GM19372 (cell line): ENCODE data around the gene ERCC5.

Experiments used
- ATAC-seq: cut with Tn5 transposase; IDR thresholded peaks from one replicate; pipeline ENCODE4 v1.9.1; 2021; ENCODE audit warnings: mild to moderate bottlenecking, low read depth, moderate library complexity; ENCODE audit not compliant: unreplicated experiment

Gene ERCC5

DNA sequence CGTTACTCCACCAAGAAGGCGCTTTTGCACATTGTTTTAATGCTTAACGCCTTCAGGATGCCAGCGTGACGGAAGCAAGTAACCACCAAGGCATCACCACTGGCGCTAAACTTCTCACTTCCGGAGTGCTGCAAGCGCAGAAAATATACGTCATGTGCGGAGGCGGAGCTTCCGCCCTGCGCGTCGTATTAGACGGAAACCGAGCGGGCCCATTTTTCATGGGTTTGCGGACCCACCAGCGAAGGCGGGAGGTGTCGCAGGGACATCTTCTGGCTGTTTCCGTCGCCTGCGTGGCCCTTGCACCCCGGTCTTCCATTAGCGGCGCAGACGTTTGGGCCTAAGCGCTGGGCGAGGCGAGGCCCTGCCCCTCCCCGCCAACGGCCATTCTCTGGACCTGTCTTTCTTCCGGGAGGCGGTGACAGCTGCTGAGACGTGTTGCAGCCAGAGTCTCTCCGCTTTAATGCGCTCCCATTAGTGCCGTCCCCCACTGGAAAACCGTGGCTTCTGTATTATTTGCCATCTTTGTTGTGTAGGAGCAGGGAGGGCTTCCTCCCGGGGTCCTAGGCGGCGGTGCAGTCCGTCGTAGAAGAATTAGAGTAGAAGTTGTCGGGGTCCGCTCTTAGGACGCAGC is at the start of gene ERCC5:
TSS of gene ERCC5 (plus strand) at position 403 of the 631 bp plus-strand sequence. CDS start 235 bp downstream, outside the sequence.
- peak; percentile 75 for ATAC-seq

DNA sequence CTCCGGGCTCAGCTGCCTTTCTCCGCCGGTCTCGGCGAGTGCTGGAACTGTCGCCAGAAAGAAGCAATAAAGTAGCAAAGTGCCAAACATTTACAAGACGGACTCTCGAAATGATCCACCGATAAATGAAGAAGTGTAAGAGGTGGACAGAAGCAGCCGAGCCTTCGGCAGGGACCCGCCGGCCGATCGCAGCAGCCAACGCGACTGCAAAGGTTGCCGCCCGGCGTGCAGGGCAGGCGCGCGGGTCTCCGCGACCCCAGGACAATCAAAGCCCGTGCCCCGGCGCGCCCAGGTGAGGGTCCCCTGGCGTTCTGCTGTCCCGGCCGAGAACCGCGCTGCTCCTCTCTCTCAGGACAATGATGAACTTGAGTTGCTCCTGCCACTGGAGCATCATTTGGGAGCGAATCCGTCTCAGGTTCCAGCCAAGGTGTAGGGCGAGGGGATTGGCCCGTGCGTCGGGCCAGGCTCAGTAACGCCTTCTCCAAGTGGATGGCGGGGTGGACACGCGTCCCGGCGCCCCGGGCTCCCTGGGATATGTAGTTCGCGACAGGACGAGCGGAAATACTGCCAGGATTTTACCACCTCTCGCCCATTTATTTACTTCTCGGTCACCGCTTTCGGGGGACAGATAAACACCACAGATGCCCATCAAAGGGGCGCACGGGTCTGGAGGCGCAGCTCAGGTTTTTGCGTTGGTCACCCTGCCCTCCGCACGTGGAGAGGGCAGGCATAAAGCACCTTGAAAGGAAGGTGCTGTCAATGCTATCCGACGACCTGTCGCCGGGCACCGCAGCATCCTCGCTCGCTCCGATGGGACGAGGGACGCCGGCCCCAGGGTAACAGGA is 47.0 kb upstream of the ERCC5 start, which contains the start of the genes BIVM and POGLUT2:
TSS of gene BIVM (plus strand) at position 539 of the 845 bp plus-strand sequence. CDS start 8,149 bp downstream, outside the sequence.
TSS of gene POGLUT2 (minus strand) at position 396 of the 845 bp plus-strand sequence. CDS start at position 90, 306 bp downstream.
- peak; percentile 70 for ATAC-seq

DNA sequence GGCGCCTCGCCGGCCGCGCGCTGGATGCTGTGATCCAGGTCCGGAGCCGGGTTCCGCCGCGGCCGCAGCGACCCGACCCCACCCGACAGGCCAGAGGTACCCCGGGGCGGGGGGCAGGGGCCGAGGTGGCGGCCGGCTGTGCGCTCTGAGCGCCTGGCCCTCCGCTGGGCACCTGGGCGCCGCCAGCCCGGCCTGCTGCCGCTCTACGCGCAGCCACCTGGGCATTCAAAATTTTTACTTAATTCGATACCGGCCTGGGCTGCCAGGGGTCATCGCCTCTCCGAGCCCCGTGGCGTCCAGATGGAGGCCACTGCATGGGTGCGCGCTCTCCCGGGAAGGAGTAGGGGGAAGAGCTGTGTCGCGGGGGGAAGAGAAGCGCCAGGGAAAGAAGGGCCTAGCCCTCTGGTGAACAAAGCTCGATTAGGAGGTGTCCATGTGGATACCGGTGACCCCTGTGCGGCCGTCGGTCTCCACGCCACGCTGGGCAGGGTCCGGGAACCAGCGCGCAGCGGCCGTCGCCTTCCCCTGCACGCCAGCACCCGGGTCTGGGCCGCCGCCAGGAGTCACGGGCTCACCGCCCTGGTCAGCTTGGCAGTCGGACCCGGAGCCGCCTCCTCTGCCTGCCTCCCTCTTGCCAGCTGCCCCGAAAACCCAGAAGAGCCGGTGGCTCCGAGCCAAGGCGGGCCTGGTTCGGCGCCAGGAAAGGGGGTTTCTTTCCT is 46.2 kb upstream of the ERCC5 start:
- ATAC-seq: peak; percentile 3

DNA sequence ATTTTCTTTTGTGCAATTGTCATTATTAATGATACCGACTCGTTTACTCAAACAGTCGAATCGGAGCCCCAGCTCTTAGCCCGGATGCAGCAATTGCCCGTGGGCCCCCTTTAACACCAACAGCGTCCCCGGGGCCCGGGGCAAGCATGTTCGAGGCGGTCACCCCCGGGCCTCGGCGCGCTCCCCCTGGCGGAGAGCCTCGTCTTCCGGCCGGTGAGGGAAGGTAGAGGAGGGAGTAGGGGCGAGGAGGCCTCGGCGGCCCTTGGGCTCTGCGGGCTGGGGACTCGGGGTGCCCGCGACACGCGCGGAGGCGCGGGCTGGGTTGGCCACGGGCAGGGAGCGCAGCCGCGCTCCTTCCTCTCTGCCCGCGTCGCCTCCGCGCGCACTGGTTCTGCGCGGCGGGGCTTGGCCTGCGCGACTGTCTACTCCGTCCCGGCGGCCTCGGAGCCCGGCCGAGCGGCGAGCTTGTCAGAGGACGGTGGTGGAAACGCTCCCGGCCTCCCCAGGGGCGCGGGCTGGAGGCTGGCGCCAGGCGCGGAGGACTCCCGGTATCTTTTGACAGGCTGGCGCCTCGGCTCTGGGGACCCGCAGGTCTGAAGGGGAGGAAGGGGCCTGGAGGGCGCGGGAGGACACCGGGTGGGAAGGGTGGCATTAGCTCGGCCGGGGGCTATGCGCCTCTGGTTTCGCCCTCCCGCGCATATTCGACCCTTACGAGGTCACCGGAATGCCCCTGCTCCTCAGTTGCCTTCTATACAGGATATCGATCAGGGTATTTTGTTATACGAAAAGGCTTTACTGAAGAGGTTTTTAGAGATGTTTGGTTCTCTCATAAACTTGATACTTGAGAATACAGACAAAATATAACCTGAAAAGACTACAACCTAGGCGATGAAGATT is 45.4 kb upstream of the ERCC5 start:
- peak; percentile 63 for ATAC-seq

DNA sequence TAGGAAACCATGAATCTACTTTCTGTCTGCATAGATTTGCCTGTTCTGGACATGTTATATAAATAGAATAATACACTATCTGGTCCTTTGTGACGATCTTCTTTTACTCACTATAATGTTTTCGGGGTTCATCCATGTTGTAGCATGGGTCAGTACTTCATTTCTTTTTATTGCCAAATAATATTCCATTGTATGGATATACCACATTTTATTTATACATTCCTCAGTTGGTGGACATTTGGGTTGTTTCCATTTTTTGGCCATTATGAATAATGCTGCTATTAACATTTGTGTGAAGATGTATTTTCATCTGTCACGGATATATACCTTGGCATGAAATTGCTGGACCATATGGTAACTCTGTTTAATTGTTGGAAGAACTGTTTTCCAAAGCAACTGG is 40.2 kb upstream of the ERCC5 start:
- ATAC-seq: no peak

DNA sequence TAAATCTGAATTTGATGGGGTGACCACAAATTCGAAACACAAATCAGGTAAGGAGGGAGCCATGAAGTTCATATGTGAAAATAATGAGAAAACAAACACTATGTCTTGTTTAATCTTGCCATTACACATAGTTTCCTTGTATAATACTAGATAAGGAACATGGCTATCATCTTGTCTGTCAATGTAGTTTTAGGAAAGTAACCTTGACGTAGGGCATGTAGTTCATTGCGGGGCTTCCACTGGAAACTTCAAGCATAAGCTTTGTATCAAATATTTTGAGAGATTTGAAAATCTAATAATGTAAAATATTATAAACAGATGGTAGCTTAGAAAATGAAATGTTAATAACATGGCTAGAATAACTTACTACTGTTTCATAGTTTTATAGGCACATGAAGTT is 38.1 kb upstream of the ERCC5 start:
- ATAC-seq: no peak

DNA sequence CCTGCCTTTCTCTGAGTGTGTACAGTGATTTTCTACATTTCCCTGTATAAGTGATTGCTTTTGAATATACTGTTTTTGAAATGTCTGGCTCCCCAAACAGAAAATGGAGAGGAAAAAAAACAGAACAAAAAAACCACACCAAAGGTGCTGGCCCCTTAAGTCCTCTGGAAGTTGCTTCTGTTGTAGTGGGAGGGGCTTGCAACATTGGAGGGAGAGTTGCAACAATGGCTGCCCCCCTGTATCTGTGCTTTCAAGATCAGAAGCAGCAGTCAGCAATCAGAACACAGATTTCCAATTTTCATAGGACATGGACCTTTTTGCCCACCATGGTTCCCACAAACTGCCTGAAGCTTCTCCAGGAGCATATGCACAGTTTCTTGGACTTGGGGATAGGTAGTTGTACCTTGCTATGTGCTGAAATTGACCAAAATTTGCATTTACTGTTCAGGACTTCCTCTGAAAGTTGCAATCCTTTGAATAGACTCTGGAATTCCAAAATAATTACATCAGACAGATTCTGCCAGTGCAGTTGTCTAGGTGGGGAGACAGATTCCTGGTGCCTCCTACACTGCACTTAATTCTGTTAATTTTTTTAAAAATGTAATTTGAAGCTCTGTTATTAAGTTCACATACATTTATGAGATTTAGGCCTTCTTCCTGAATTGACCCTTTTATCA is 33.1 kb upstream of the ERCC5 start:
- ATAC-seq: no peak

DNA sequence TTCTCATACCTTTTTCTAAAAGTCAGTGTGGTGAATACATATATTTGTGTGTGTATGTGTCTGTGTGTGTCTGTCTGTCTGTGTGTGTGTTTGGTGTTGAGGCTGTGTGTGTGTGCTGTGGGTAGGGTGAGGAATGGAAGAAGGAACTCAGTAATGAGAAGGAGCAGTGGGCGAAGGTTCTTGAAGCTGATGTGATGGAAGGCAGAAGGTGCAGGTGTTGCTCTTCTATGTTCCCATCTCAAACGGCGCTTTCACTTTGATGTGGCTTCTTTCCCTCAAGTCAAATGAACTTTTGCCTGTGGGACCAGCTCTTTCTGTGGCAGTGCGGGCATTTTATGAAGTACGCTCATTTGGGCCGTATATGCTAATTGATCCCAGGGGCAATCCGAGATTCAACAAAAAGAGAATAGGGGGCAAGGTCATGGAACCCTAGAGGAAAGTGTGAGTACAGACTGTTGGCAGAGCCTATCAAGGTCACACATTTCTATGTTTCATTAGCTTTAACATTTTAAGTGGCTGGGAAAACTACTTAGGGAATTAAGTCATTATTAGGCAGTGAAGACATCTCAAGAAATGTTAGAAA is 31.7 kb upstream of the ERCC5 start:
- no peak for ATAC-seq

DNA sequence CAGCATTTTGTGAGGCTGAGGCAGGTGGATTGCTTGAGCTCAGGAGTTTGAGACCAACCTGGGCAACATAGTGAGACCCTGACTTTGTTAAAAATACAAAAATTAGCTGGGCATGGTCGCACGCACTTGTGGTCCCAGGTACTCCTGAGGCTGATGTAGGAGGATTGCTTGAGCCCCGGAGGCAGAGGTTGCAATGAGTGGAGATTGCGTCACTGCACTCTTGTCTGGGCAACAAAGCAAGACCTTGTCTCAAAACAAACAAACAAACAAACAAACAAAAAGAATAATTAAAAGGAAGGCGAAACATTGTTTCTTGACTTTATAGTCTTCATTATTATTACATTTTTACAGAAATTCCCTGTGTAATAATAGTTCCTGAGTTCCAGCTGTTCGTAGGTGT is 31.0 kb upstream of the ERCC5 start:
- ATAC-seq: no peak

DNA sequence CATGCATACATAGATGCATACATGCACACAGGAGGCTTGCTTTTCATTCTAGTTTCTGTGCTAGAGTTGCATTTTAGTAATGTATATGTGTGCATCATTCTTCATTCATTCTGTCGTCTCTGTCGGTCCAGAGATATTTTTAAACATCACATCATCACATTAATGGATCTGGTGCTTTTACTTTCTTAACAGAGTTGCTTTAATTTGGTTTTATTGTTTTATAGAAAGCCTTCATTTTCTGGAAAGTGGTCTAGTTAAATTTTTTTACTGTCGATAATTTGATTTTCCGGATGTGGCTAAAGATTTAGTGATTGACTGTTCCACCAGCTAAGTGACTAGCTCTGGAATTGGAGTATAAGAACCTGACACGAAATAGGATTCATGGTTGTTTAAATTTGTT is 30.0 kb upstream of the ERCC5 start:
- no peak for ATAC-seq

DNA sequence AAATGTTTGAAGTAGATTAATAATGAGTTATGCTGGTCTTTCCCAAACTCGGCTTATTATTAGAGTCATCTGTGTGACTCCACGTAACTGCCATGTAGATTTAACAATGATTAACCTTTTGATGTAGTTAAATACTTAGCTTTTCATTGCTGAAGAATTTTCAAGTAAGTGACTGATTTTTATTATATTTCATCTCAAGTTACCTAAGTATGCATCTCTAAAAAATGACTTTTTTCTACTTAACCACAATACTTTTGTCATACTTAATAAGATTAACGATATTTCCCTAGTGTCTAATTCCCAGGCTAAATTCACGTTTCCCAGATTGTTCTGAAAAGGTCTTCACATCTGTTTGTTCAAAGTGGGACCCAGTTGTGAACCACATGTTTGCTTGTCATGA is 29.1 kb upstream of the ERCC5 start:
- no peak for ATAC-seq

DNA sequence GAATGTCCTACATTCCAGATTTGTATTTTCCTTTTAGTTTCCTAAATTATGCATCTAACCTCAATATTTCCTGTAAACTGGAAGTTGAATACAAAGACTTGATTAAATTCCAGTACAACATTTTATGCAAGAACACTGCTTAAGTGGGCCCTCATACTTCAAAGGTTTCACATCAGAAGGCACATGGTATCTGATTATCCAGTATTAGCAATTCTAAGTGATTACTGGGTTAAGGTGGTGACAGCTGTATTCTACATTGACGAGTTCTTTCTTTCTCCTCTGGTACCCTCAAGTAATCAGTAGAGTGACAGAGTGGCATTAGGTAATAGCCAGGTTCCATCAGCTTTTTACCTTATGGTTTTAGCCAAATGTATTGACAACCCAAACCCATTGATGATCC is 28.6 kb upstream of the ERCC5 start:
- ATAC-seq: no peak

DNA sequence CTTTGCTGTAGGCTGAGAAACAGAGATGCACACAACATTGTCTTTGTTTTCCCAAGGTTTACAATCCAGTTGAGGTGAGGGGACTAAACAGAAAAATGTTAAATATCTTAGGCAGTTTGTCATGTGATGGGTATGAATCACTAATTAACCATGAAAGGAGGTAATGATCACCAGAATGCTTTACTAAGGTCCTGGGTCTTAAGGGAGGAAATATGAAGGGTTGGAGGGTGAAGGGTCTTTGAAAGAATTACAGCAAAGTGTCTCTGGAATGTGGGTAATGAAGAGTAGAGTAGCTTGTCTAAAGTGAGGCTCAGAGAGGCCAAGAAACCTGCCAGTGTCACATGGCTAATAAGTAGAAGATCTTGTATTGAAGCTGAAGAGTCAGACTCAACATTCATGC is 27.9 kb upstream of the ERCC5 start:
- no peak for ATAC-seq

DNA sequence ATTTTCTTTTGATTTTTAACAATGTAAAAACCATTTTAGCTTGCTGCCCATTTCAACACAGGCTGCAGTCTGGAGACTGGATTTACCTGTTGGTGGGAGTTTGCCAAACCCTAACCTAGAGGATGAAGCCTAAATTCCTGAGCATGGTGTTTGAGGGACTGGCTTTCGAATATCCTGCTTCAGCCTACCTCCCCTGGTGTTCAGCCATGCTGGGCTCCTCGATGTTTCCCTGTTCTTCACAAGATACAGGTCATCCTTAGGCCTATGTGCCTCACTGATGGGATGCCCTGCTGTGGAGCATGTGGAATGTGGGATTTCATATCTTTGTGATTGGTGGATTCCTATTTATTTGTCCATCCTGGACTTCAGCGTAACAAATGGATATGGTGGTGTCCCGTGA is 20.4 kb upstream of the ERCC5 start:
- no peak for ATAC-seq

DNA sequence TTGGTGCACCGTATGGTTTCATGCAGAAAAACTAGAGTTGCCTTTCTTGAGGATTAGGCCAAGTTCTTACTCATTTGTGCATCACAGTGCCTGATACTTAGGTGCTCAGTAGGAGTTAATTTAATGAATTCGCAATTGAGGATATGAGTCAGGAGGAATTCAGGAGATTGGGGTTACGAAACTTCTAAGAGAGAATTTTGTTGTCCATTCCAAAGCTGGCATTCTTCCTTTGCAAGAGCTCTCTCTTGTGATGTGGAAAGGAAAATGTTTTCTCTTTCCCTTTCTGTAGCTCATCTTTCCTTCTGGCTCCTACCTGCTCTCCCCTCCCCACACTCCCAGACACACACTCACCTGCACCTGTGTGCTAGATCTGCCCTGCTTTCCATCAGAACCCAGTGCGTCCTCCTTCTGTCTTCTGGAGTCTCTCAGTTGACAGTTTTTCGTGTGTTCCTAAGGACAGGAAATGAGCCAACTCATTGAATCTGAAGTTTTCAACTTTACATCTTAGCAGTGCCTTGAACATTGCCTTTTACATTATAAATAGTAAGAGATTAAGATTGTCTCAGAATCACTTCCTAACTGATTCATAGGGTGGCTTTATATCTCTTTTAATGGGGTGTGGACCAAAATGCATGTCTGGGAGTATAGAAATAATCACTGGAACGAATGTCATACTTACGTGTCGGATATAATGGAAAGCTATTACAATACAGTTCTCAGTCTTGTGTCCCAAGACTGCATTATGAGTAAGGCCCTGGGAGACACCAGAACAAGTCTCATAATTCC is 19.7 kb upstream of the ERCC5 start:
- no peak for ATAC-seq

DNA sequence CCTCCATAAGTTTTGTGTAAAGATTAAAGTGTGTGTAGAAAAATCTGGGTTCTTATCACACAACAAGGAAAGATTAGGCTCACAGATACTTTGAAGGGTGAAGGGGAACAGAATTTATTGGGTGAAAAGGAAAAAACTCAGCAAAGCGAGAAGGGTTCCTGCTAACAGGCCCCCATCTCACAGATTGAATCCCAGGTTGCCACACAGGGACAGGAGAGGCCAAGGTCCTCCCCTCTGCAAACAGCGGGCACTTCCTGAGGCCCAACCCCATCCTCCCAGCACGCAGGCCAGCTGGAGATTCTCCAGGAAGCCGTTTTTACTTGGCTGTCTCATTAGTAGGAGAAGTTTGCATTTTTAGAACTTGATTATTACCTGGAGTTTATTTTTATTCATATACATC is 15.2 kb upstream of the ERCC5 start:
- no peak for ATAC-seq

DNA sequence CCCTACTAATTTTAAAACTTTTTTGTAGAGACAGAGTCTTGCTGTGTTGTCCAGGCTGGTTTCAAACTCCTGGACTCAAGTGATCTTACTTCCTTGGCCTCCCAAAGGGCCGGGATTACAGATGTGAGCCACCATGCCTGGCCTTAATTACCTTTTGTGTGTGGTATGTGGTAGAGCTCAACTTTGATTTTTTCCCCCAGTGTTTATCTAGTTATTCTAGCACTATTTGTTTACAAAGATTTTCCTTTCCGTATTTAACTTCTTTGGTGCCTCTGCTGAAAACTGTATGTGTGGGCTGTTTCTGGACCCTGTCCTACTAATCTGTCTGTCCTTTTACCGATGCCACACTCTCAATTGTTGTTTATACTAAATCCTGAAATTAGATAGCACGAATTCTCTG is 9.4 kb upstream of the ERCC5 start:
- ATAC-seq: no peak

DNA sequence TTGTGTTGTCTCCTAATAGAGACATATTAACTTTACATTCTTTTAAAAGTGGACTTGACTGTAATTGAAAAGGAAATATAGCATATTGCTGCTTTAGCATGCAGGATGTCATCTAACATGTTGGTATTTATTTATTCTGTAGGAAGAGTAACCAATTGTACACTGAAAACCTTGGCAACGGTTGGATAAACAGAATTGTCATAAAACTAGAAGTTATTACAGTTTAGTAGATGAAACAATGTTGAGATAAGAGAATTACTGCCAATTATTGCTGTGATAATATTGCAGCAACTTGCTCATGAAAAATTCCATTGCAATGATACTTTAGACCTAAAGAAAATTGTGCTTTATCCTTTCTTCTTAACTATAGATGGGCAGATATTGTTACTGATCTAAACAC is 7.6 kb upstream of the ERCC5 start:
- ATAC-seq: no peak

DNA sequence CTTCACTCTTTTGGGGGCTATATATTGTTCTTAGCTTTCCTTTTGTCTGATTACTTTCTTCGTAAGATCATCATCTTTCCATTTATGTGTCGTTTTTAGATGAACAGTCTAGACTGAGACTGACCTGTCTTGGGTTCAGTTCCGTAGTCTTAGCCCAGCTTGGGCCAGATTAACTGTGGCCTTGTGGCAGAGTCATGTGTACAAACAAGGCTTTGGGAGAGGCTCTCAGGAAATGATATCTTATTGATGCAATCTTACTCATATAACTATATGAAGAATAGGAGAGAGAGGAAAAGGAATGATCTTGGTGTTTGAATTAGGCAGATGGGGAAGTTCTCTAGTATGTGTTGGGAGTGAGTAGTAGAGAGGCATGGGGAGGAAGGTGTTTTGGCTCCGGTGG is 6.8 kb upstream of the ERCC5 start:
- ATAC-seq: no peak
